NCI-H446 treated with DMSO at 0.1 percent for 48 hours (cell line): ENCODE results near the gene TGM2.

Source experiments
- DNase-seq: peaks from one replicate; lab custom pipeline; 2025; lab: John Stamatoyannopoulos, UW

Gene TGM2

DNA sequence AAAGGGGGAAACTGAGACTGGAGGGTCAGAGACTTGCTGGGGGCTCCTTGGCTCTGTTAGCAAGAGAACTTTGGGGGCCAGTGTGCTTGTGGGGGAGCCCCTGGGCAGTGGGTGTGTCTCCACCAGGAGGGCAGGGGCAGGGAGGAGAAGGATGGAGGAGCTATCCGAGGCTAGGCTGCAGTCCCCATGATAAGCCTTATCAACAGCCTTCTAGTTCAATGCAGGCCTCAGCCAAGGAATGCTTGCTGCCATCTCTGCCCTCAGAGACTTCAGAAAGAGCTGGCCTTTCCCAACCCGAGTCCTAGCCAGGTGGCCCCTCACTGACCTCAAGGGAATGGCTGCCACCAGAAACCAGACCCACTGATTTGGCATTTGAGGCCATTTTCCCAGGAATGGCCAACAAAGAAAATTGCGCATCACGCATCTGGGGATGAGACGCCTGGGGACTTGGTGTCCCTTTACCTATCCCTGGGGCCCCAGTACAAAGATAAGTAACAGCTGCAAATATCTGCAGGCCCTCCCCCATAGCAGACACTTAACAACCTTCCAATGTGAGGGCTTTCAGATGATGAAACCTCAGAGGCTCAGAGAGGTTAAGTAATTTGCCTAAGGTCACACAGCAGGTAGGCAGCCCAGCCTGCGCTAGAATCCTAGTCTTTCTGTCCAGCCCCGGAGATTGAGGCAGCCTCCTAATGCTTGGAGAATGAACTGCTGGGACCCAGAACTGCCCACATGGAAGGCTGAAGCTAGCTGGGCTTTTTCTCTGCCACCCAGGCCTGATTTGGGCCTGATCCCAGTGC, 4.9 kb downstream of the TGM2 start:
- DNase-seq, result no peak

DNA sequence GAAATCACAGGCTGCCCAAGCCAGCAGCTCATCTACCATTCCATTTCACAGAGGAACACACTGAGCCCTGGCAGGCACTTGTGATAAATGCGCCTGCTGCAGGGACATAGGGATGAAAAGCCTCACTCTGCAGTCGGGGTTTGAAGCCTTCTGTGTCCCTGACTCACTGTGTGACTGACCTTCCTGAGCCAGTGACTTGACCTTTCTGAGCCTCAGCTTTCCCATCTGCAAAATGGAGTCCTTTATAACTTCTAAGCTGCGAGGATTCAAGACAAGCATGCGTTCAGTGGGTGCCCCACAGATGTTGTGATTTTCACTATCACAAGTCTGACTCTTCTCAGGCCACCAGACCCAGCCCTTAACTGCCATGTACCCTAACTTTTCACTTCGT, 5.5 kb downstream of the TGM2 start:
- no peak for DNase-seq

DNA sequence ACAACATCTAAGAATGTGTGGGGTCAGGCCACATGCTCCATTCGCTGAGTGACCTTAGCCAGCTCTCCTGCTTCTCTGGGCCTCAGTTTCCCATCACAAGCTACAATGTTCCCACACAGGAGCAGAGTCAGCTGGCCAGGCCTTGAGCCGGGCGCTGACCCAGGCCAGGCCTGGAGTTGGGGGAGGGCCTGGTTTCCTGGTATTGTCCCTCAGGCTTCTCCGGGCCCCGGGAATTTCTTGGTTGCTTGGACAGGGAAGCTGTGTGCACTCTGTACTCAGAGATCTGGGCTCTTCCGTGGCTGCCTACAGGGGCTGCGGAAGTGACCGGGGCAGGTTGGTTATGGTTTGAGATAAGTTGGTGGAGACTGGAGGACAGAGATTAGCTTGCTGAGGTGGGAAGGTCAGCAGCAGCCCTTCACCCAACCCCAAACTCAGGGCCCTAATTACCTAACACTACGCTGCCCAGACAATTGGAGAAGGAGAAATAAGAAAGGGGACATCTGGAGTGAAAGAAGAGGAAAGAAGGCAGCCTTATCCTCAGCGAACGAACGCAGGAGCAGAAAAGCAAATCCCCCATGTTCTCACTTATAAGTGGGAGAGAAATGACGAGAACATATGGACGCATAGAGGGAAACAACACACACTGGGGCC, 6.2 kb downstream of the TGM2 start:
- DNase-seq, result no peak

GRCh38 chr20:38157635-38158495, 7.2 kb downstream of the TGM2 start:
- DNase-seq, result no peak

GRCh38 chr20:38156888-38157634, 8.0 kb downstream of the TGM2 start:
- no peak for DNase-seq

DNA sequence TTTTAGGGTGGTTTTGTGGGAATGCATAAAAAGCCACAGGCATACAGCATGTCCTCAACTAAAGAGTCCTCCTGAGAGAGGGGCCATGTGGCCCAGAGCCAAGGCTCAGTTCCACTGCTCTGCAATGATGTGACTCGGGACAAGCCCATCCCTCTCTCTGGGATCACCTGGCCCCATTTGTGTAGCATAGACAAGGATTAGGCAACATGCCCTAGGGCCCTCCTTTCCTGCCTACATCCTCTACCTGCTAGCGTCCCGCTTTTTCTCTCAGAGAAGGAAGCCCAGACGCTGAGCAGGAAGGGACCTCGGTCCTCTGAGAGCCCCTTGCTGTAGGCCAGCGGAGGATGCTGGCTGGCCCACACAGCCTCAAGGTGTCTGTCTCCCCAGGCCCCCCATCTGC, 8.8 kb downstream of the TGM2 start:
- DNase-seq, result no peak

DNA sequence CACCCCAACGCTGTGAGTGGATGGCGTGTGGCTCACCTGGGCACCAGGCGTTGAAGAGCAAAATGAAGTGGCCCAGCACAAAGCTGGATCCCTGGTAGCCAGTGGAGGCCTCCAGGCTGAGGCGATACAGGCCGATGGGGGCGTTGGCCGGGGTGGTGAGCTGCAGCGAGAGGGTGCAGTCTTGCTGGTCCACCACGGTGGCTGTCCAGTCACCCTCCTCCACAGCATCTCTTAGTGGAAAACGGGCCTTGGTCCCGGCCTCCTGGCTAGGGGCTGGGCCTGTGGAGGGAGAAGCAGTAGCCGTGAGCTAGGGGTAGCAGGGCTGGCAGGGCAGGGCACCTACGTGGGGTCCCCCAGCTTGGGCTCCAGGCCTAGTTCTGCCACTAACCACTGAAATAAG, 9.3 kb downstream of the TGM2 start:
- no peak for DNase-seq

DNA sequence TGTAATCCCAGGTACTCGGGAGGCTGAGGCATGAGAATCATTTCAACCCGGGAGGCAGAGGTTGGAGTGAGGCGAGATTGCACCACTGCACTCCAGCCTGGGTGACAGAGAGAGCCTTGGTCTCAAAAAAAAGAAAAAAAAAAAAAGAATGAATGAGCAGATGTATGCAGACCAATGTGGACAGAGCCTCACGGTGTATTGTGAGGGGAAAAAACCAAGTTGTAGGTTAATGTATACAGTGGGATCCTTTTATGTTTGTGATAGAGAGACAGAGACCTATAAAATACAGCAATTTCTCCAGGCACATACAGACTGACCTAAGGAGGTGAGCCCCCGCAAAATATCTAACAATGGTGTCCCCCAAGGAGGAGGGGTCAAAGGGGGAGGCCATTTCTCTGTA, 11.7 kb downstream of the TGM2 start:
- no peak for DNase-seq

DNA sequence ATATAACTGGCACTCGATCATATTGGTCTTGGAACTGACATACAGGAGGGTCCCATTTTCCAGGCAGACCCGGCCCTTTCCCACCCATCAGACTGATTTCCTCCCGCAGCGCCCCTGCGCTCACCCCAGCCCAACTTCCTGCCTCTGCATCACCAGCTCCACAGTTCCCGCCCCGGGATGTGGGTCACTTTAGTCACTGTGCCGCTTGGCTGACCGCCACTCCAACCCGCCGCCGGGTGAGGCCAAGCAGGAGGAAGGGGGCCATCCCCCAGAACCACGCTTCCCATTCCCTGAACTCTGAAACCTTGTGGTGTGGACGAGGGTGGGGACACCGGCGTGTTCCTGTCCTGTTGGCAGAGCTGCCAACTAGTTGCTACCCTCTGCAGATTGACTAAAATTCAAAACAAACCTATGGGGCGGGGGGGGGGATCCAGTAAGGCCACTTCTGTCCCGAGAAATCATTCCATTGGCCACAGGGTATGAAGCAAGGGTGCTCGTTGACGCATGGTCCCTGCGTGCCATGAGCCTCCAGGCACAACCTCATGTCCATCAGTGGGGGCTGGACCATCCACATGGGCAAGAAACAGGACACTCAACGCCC, 12.3 kb downstream of the TGM2 start:
- no peak for DNase-seq

DNA sequence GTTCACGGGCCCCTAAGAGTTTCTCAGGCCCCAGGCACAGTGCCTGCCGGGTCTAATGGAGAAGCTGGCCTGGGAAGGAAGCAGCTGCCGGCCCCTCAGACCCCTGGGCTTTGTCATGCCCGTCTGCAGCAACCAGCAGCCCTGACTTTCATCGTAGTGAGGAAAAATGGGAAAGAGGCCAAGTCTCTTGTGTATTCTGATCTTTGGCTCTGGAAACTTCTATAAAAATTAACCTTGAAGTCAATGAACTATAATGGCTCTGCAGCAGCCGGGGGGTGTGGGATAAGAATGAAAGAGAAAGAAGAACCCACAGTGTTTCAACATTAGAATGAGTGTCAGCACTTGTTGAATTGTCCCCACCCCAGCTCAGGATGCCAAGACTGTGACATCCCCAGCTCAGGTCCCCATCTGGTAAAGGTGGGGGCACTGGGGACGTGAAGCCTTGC, 12.9 kb downstream of the TGM2 start:
- no peak for DNase-seq

DNA sequence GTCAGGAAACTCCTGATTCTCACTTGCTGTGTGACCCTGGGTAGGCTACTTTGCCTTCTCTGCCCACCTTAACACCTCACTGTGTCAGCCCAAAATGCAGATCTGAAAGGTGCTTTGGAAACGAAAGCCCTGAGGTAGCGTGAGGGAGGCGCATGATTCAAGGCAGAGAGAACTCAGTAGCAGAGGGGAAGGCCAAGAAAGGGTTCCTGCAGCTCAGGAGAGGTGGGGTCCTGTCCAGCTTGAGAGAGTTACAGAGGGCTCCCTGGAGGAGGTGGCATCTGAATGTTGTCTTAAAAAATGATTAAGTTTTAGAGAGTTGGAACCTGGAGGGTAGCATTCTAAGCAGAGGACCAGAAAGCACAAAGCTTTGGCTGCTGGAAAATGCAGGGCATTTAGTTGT, 13.6 kb downstream of the TGM2 start:
- no peak for DNase-seq

GRCh38 chr20:38150335-38151170, 14.5 kb downstream of the TGM2 start:
- no peak for DNase-seq

- no peak for DNase-seq
These were observed 16.6 kb downstream of the TGM2 start for GRCh38 chr20:38148328-38149102.

DNA sequence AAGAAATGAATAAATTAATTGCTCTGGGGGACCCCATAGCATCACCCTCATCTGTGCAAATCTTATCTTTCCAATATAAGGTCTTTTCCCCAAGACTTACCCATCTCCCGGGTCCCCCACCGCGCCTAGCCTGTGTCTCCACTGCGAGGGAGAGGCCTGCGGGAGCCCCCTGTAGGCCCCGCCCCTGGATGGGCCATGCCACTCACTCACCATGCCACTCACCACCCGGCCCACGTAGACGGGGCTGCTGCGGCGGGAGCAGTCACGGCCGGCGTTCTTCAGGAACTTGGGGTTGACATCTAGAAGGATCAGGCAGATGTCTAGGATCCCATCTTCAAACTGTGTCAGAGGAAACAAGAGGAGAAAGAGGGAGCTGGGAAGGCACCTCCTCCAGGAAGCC, 17.3 kb downstream of the TGM2 start:
- no peak for DNase-seq

GRCh38 chr20:38147163-38147562, 17.9 kb downstream of the TGM2 start:
- DNase-seq, result peak; percentile 52

- DNase-seq, result no peak
These were observed 18.4 kb downstream of the TGM2 start for GRCh38 chr20:38146628-38147027.

DNA sequence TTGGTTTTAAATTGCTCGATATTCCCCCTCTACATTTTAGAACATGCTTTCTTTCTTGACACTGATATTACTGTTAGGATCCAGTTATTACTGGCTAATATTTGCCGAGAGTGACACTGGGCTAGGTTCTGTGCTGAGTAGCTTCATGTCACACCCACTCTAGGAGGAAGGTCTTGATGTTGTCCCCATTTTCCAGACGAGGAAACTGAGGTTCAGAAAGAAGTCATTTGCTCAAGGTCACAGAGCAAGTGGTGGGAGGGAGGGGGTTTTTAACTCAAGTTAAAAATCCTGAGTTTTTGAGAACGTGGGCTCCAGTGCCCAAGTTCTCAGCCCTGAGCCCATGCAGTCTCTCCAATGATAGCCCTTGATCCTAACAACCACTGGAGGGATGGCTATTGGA, 18.9 kb downstream of the TGM2 start:
- no peak for DNase-seq

- DNase-seq, result no peak
These were observed 19.4 kb downstream of the TGM2 start for GRCh38 chr20:38145729-38146075.

DNA sequence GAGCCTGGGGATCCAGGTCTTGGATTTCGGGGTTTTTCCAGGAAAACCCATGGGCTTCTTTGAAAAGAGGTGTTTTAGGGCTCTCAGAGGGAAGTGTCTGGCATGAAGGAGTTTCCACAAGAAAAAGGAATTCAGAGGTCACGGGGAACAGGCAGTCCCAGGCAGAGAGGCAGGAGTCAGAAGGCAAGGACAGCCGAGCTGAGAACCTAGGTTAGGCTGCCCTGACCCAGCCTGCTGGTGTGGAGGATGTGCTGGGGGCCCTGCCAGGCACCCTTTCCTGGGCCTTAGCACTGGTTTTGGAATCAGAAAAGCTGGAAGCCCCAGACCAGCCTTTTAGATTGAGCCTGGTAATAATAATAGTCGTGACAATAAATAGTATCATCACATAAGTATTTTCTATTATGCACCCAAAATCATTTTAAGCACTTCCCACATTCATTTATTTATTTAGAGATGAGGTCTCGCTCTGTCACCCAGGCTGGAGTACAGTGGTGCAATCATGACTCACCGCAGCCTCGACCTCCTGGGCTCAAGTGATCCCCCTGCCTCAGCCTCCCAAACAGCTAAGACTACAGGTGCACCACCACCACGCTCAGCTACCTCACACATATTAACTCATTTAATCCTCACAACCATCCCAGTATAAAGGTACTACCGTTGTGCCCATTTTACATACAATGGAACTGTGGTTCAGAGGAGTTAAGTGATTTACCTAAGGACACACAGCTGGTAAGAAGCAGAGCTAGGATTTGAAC, 19.9 kb downstream of the TGM2 start:
- DNase-seq, result no peak
